NCI-H748 treated with DMSO at 0.1 percent for 48 hours (cell line): ENCODE measurements around the gene SLF1.

Experiments
- DNase-seq: peaks from one replicate; lab custom pipeline; 2025; lab: John Stamatoyannopoulos, UW

The SLF1 gene

GRCh38 chr5:94661086-94661485 lies 42.6 kb downstream of the SLF1 start:
- DNase-seq: no peak

GRCh38 chr5:94667937-94668336 lies 49.5 kb downstream of the SLF1 start:
- DNase-seq: no peak

GRCh38 chr5:94670726-94671125 lies 52.3 kb downstream of the SLF1 start:
- DNase-seq: no peak

- no peak for DNase-seq
Measured at GRCh38 chr5:94672746-94673145, 54.3 kb downstream of the SLF1 start.

GRCh38 chr5:94674490-94675382 lies 56.3 kb downstream of the SLF1 start:
- no peak for DNase-seq

GRCh38 chr5:94675965-94676618 lies 57.6 kb downstream of the SLF1 start:
- DNase-seq: no peak

- no peak for DNase-seq
Measured at GRCh38 chr5:94682814-94683520, 64.5 kb downstream of the SLF1 start.

GRCh38 chr5:94689908-94690307 lies 71.4 kb downstream of the SLF1 start:
- DNase-seq: no peak

GRCh38 chr5:94690778-94691177 lies 72.3 kb downstream of the SLF1 start:
- DNase-seq: no peak

- no peak for DNase-seq
Measured at GRCh38 chr5:94691291-94691690, 72.8 kb downstream of the SLF1 start.

- DNase-seq: peak; percentile 91
Measured at GRCh38 chr5:94691949-94692348, 73.5 kb downstream of the SLF1 start.

GRCh38 chr5:94692581-94692980 lies 74.1 kb downstream of the SLF1 start:
- peak; percentile 40 for DNase-seq

GRCh38 chr5:94693043-94693822 lies 74.8 kb downstream of the SLF1 start:
- DNase-seq: peak; percentile 54

GRCh38 chr5:94693845-94694370 lies 75.4 kb downstream of the SLF1 start:
- DNase-seq: no peak

- DNase-seq: no peak
Measured at GRCh38 chr5:94694671-94695070, 76.2 kb downstream of the SLF1 start.

- DNase-seq: no peak
Measured at GRCh38 chr5:94698197-94698596, 79.7 kb downstream of the SLF1 start.

- DNase-seq: no peak
Measured at GRCh38 chr5:94699562-94699961, 81.1 kb downstream of the SLF1 start.

GRCh38 chr5:94700592-94700991 lies 82.1 kb downstream of the SLF1 start:
- no peak for DNase-seq

GRCh38 chr5:94702729-94703128 lies 84.3 kb downstream of the SLF1 start:
- DNase-seq: no peak

GRCh38 chr5:94705427-94705826 lies 87.0 kb downstream of the SLF1 start:
- DNase-seq: no peak

- no peak for DNase-seq
Measured at GRCh38 chr5:94707359-94707758, 88.9 kb downstream of the SLF1 start.

- DNase-seq: no peak
Measured at GRCh38 chr5:94709277-94709676, 90.8 kb downstream of the SLF1 start.
